HG03280 (cell line): ENCODE results near the gene OOSP1.
"Not testable (repeated sequence)": the region's sequence is repeated elsewhere in the genome, so short reads cannot be mapped to it uniquely, and the experiment has no call there.

ENCODE experiments used
- ATAC-seq: cut with Tn5 transposase; IDR thresholded peaks from one replicate; pipeline ENCODE4 v1.9.1; 2021; ENCODE audit warnings: mild to moderate bottlenecking, moderate library complexity; ENCODE audit not compliant: unreplicated experiment

Gene OOSP1

DNA sequence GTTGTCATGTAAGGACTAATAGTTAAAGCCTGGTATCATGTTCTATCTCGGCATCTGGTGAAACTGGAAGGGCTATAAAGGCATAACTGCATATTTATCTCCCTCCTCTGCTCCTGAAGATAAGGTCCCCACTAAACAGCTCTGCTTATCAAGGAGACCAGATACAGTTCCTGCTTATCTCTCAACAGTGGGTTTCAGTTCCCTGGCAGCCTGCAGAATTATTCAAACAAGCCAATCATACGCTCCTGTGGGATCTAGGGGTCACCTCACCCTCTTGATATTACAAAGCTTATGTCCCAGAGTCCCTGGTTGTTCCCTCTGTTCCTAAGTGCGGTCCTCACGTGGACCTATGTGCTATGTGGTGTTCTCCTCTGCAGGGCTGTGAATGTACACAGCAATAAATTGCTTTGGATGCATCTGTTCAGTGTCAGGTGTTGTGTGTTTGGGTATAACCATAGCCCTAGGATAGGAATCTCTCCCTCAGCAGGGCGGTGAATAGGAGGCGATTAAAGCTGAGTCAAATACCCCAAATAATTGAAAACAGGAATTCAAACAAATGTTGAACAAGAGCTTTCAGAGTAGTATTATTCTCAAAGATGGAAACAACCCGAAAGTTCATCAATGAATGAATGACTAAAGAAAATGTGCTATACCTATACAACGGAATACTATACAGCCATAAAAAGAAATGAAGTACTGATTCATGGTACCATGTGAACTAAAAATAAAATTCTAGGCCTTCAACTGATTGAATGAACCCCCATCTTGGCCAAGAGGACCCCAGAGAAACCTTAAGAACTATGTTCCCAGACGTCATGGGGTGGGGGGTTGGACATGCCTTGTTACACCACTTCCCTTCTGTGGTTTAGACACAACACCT is 22.5 kb downstream of the OOSP1 start:
- ATAC-seq, result no peak

DNA sequence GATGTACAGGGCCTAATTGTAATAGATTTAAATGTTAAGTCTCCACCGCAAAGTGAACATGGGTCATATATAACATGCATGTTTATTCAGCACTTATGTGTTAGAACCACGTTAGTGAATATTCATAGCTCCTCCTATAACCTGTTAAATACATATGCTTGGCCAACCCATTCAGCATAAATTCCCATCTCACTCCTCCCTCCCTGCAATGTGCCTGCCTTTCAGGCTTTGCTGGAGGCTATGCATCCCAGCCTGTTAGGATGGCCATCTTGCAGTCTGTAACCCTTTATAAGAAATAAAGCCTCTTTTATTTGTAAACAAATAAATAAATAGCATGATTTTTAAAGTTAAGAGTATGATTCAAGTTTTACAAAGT is 23.9 kb downstream of the OOSP1 start:
- no peak for ATAC-seq

DNA sequence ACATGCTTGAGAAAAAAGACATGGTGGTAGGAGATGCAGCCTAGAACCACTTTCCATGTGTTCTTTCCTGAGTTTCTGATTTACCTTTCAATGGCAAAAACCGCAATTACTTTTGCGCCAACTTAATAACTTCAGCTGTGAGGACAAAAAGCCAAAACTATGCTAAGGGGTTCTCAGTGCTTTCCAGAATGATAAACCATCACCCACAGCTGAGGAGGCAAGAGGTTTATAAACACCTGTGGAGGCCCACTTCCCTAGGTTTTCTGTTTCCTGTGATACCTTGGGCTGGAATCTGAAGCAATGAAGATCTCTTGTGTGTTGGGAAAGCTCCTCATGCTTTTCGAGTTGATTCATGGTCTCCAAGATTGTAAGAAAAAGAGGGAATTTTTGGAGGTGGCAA is 25.5 kb downstream of the OOSP1 start, which contains the start of gene OOSP4A:
TSS of gene OOSP4A (plus strand) at position 301 of the 400 bp plus-strand sequence. CDS start at position 301, 0 bp downstream.
- no peak for ATAC-seq

DNA sequence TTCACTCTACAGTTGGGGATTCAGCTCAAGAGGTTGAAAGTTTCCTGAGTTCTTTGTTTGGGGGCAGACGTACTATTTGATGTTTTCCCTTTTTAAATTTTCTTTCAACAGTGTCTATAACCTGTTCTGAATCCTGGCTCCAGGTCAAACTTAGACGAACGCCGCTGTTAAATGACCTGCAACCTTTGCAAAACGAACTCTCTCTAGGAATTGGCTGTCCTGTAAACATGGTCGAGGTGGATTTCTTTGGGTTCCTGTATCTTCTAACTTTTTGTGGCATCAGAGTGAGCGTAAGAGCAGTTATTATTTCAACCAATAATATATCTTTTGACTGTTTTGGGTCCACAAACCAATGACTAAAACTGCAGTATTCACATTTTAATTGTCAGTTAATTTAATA is 27.2 kb downstream of the OOSP1 start:
- no peak for ATAC-seq

DNA sequence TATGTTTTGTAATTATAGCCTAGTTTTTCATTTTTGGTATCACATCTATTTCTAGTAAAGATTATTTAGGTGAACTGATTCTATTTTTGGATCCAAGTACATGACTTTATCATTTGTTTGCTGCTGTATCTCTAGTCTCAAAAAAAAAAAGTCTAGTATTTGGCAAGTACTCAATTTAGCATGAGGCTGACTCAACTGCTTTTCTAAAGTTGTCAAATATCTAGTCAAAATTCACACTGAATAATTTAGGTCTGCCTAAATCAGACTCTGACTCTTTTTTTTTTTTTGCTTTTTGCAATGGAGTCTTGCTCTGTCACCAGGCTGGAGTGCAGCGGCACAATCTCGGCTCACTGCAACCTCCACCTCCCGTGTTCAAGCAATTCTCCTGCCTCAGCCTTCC is 28.0 kb downstream of the OOSP1 start:
- no peak for ATAC-seq

DNA sequence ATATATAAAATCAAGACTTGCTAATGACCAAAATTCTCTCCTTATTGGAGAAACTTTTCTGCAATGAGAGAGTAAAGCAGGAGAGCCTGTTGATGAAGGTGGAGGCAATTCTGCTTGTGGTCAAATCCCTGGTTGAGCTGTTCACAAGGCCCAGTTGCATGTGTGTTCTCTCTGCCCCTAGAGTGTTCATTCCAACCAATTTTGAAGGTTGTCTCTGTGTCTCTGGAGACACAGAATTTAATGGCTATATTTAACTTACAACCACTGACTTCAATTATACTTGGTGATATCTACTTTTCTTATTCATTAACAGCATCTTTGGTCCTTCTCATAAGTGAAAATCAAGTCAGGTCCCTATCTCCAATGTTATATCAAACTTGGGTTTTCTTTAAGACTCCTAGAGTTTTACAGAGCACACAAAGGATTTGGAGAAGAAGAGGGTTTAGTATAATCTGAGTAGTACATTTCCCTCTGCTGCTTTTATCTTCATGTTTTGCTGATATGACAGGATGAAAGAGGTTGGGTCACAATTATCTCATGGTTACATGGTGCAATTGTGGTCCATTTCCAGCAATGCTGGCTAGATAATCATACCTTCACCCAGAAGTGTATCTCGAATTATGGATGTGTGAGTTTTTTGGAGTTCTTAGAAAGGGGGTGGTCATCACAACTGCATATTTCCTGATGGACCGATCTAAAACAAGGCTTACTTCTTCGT is 29.6 kb downstream of the OOSP1 start:
- ATAC-seq, result no peak

DNA sequence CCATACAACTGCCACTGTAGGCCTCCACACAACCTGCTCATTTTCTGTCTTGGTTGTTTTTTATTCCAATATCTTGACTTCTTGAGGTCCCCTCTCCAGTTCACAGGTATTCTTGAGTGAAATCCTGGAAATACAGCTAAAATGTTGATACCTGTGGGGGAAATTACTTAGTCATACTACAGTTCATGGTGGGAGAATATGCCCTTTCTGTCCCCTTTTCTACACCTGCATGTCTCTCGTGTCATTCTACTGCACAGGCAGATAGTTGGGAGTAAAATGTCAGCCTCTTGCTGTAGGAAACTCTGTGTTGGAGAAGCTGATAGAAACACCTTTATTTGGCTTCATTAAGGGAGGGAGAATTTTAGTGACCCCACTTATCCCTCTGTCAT is 30.2 kb downstream of the OOSP1 start:
- no peak for ATAC-seq

DNA sequence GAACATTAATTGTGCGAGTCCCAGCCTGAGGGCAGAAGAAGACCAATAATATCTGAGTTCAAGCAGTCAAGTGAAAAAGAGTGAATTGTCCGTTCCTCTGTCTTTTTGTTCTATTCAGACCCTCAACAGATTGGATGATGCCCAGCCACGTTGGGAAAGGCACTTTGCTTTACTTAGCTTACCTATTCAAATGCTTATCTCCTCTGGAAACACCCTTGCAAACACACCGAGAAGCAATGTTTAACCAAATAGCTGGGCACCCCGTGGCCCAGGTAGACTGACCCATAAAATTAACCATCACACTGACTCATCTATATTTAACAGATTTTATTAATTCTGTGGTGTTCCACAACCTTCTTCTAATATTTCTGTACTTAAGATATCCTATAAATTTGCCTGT is 34.9 kb downstream of the OOSP1 start:
- ATAC-seq, result no peak

DNA sequence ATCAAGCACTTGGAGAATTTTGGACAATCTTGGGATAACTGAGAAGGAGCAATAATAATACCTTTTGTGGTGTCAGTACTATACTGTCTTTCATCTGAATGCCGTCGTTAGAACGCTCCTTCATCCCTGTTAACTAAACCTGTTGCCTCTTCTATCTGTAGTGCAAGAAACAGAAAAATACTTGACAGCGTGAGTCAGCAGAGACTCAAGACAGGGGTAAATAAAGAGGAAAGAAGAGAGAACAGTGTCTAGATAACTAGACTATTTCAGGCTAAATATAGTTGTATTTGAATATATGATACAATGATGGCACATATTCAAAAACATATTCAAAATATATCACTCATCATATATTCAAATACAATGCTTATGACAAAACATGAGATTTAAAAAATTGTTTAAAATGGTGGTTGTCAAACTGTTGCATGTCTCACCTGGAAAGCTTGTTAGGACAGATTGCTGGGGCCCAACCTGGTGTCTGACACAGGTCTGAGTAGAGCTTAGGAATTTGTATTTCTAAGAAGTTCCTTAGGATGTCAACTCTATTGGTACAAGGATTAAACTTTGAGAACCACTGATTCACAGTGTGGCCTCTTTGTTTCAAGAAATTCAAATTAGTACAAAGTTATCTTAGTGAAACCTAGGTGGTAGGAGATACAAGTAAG is 43.0 kb downstream of the OOSP1 start:
- ATAC-seq, result no peak

DNA sequence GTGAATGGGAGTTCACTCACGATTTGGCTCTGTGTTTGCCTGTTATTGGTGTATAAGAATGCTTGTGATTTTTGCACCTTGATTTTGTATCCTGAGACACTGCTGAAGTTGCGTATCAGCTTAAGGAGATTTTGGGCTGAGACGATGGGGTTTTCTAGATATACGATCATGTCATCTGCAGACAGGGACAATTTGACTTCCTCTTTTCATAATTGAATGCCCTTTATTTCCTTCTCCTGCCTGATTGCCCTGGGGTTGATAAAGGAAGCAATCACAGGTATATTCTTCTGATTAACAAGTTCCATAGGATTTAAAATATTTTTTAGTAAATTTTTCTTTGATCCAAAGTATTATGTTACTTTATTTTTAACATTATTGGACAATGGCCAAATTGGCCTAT is 43.8 kb downstream of the OOSP1 start:
- not testable (repeated sequence) for ATAC-seq

DNA sequence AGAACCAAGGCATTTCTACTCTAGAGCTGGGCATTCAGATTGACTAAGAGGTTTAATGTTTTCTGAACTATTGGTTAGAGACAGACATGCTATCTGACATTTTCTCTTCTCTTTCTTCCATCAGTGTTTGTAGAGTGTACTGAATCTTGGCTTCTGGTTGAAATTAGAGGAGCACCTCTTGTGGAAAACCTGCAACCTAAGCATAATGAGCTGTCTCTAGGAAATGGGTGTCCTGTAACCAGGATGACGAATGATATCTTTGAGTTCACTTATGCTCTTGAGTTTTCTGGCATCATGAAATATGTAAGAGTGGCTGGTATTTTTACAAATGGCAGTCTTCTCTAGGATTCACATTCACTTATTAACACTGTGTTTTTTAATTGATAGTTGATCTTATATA is 45.0 kb downstream of the OOSP1 start:
- no peak for ATAC-seq

DNA sequence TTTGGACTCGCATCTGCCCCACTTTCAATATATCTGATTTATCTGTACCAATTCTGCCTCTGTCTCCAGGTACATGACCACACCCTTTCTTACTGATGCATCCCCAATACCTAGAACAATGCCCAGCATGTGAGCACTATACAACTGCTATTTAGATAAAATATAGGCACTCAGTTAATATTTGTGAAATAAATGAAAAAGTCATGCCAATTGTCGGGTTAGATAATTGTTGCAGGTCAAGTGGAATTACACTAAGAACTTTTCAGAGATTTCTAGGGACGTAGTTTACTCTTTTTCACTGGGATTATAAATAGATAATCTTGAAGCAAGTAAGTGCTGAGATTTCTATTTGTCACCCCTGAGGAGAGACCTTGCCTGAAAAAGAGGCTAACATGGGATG is 46.1 kb downstream of the OOSP1 start:
- no peak for ATAC-seq

DNA sequence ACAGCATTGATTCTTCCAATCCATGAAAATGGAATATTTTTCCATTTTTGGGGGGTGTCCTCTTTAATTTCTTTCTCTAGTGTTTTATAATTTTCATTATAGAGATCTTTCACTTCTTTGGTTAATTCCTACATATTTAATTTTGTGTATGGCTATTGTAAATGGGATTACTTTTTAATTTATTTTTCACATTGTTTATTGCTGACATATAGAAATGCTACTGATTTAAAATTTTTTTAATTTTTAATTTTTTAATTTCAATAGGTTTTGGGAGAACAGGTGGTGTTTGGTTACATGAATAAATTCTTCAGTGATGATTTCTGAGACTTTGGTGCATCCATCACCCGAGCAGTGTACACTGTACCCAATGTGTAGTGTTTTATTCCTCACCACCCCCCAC is 52.2 kb downstream of the OOSP1 start:
- no peak for ATAC-seq

DNA sequence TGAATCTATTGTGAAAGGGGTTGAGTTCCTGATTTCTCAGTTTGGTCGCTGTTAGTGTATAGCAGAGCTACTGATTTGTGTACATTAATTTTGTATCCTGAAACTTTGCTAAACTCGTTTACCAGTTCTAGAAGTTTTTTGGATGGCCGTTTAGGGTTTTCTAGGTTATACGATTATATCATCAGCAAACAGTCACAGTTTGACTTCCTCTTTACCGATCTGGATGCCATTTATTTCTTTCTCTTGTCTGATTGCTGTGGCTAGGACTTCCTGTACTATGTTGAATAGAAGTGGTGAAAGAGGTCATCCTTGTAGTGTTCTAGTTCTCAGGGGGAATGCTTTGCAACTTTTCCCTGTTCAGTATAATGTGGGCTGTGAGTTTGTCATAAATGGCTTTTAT is 54.2 kb downstream of the OOSP1 start:
- ATAC-seq, result no peak

DNA sequence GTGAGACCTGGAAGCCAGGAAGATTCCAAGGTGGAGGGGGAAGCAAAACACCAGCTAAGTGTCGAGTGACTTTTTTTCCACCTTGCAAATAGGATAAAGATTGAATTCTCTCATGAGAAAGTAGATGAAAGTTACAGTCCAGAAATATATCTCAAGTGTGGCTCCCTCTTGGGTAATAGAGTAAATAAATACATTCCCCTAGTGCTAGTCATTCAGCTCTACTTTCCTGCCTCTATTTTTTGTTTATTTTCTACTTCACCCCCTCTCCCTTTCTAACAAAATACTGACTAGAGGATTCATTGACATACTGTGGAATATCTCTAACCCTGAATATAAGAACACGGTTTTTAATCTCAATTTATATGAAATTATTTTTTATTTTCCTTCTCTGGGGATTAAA is 59.6 kb downstream of the OOSP1 start:
- no peak for ATAC-seq

DNA sequence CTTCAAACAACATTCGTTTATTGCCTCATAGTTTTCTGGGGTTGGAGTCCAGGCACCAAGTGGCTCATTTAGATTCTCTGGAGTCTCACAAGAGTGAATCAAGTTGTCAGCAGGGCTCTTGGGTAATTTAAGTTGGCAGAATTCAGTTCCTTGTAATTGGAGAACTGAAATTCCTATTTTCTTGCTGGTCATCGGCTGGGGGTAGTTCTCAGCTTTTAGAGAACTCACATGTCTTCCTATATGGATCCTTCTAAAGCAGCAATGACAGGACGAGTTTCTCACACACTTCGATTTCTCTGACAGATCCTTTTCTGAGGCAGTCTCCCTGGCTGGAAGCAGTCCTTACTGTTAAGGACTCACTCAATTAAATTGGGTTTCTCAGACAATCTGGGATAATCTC is 61.5 kb downstream of the OOSP1 start:
- no peak for ATAC-seq

DNA sequence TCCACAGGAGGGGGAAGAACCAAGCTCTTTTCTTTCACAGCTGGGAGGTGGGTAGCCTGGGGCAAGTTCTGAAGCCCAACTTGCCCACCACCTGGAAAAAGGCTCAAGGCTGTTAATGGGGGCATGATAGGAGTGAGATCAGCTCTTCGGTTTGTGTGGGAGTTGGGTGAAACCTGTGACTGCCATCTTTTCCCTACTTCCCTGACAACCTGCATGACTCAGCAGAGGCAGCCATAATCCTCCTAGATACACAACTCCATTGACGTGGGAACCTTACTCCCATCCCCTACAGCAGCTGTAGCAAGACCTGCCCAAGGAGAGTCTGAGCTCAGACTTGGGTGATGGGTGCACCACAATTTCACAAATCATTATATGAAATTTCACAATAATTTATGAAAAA is 65.5 kb downstream of the OOSP1 start:
- ATAC-seq, result no peak

DNA sequence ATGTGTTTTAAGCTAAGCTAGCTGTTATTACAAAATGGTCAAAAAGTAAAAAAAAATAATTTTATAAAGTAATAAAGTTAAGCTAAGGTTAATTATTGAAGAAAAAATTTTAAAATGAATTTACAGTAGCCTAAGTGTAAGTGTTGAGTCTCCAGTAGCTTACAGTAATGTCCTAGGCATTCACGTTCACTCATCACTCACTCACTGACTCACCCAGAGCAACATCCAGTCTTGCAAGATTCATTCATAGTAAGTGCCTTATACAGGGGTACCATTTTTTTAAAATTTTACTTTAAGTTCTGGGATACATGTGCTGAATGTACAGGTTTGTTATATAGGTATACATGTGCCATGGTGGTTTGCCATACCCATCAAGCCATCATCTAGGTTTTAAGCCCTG is 67.1 kb downstream of the OOSP1 start:
- ATAC-seq, result no peak
